ENCODE results near the gene TLR4.

The TLR4 gene

GRCh38 chr9:117757561-117758190 lies 53.5 kb downstream of the TLR4 start:
- in situ Hi-C loops (cut with HindIII; ENCODE audit: low sequenced_read_pairs): no loop called here
- no peak for TF ChIP-seq CTCF (IDR thresholded peaks at IDR 0.05; ENCODE audit: low read depth, low read length)

GRCh38 chr9:117763314-117763713 lies 59.1 kb downstream of the TLR4 start:
- in situ Hi-C loops (cut with HindIII; ENCODE audit: low sequenced_read_pairs): no loop called here
- DNase-seq (ENCODE audit: low read depth, low spot score): peak; percentile 33
- no peak for TF ChIP-seq CTCF (IDR thresholded peaks at IDR 0.05; ENCODE audit: low read depth, low read length)
- H3K4me3 ChIP-seq (ENCODE audit: low read depth, low read length): no peak overlapping the region

More at GRCh38 chr9:117757561-117758190, 53.5 kb downstream of the TLR4 start:
- no peak for DNase-seq (ENCODE audit: low read depth, low spot score)
- no peak overlapping the region for H3K4me3 ChIP-seq (ENCODE audit: low read depth, low read length)

GRCh38 chr9:117768750-117769395 lies 64.7 kb downstream of the TLR4 start:
- H3K4me3 ChIP-seq (ENCODE audit: low read depth, low read length): no peak overlapping the region
- TF ChIP-seq CTCF (IDR thresholded peaks at IDR 0.05; ENCODE audit: low read depth, low read length): no peak
- no peak for DNase-seq (ENCODE audit: low read depth, low spot score)
- in situ Hi-C loops (cut with HindIII; ENCODE audit: low sequenced_read_pairs): no loop called here

- TF ChIP-seq CTCF (IDR thresholded peaks at IDR 0.05; ENCODE audit: low read depth, low read length): no peak
- no peak overlapping the region for H3K4me3 ChIP-seq (ENCODE audit: low read depth, low read length)
- in situ Hi-C loops (cut with HindIII; ENCODE audit: low sequenced_read_pairs): no loop called here
- DNase-seq (ENCODE audit: low read depth, low spot score): no peak
Observed at GRCh38 chr9:117771136-117771535, 66.9 kb downstream of the TLR4 start.

- in situ Hi-C loops (cut with HindIII; ENCODE audit: low sequenced_read_pairs): no loop called here
- no peak overlapping the region for H3K4me3 ChIP-seq (ENCODE audit: low read depth, low read length)
- TF ChIP-seq CTCF (IDR thresholded peaks at IDR 0.05; ENCODE audit: low read depth, low read length): no peak
- peak; percentile 65 for DNase-seq (ENCODE audit: low read depth, low spot score)
Observed at GRCh38 chr9:117772960-117773359, 68.8 kb downstream of the TLR4 start.
